NCI-H1694 (cell line): Measurements from ENCODE around the gene PCDHGB1.
"Not testable (repeated sequence)": the region's sequence is repeated elsewhere in the genome, so short reads cannot be mapped to it uniquely, and the experiment has no call there.

ENCODE experiments used
- DNase-seq: peaks from one replicate; lab custom pipeline; 2025; lab: John Stamatoyannopoulos, UW

Gene PCDHGB1

GRCh38 chr5:141383345-141383744, 33.4 kb downstream of the PCDHGB1 start:
- DNase-seq, result no peak

- no peak for DNase-seq
Measured at GRCh38 chr5:141384471-141385267, 34.8 kb downstream of the PCDHGB1 start.

- DNase-seq, result not testable (repeated sequence)
Measured at GRCh38 chr5:141387557-141388311, 37.8 kb downstream of the PCDHGB1 start, which contains the start of gene PCDHGB4. Gene PCDHGB4 (plus strand): TSS chr5:141387698. CDS start chr5:141387885, 187 bp downstream.

GRCh38 chr5:141388661-141389060, 38.8 kb downstream of the PCDHGB1 start:
- no peak for DNase-seq

- DNase-seq, result no peak
Measured at GRCh38 chr5:141389153-141390042, 39.5 kb downstream of the PCDHGB1 start.

GRCh38 chr5:141392429-141393198, 42.7 kb downstream of the PCDHGB1 start, which contains the start of gene PCDHGA8:
Gene PCDHGA8 (plus strand): TSS chr5:141392633. CDS start chr5:141392814, 181 bp downstream.
- no peak for DNase-seq

GRCh38 chr5:141393267-141393666, 43.4 kb downstream of the PCDHGB1 start:
- no peak for DNase-seq

- DNase-seq, result not testable (repeated sequence)
Measured at GRCh38 chr5:141394401-141395187, 44.7 kb downstream of the PCDHGB1 start.

- not testable (repeated sequence) for DNase-seq
Measured at GRCh38 chr5:141397756-141398551, 48.1 kb downstream of the PCDHGB1 start, which contains the start of gene PCDHGB5. Gene PCDHGB5 (plus strand): TSS chr5:141397947. CDS start chr5:141398128, 181 bp downstream.

GRCh38 chr5:141398608-141399007, 48.7 kb downstream of the PCDHGB1 start:
- no peak for DNase-seq

GRCh38 chr5:141399555-141400258, 49.8 kb downstream of the PCDHGB1 start:
- DNase-seq, result no peak
